Chondrocyte (in vitro differentiated cells): Measurements from ENCODE around the gene GNA15. TPM values are rescaled to one million over a fixed set of nuclear protein-coding genes. Genes with fewer than 3 reads are reported as not detected.

ENCODE experiments used
- DNase-seq: peaks from one replicate; pipeline ENCODE4 v3.0.0; 2021; ENCODE audit warnings: mixed read lengths, low spot score
- H3K27ac Mint-ChIP-seq: one replicate; pipeline ENCODE4 v1.8.0; 2021; ENCODE audit warnings: mild to moderate bottlenecking, moderate library complexity, mixed read lengths; ENCODE audit not compliant: unreplicated experiment
- H3K27me3 Mint-ChIP-seq: 2 replicates; pipeline ENCODE4 v1.8.0; 2021; ENCODE audit warnings: low read depth, mixed read lengths
- H3K36me3 Mint-ChIP-seq: 2 replicates; pipeline ENCODE4 v1.8.0; 2021; ENCODE audit warnings: low read depth, mixed read lengths
- H3K4me1 Mint-ChIP-seq: 2 replicates; pipeline ENCODE4 v1.8.0; 2021; ENCODE audit warnings: low read depth, mild to moderate bottlenecking, mixed read lengths
- H3K4me3 Mint-ChIP-seq: one replicate; pipeline ENCODE4 v1.8.0; 2021; ENCODE audit warnings: mild to moderate bottlenecking, moderate library complexity, mixed read lengths; ENCODE audit not compliant: unreplicated experiment
- H3K9me3 Mint-ChIP-seq: 2 replicates; pipeline ENCODE4 v1.8.0; 2021; ENCODE audit warnings: low read depth, mixed read lengths
- total RNA-seq: library from RNA; stranded (reverse); gene quantifications from 3 replicates; pipeline ENCODE4 v1.2.1, GENCODE V29; 2021
- TF ChIP-seq, protein P1 (sequence below): fragments of 200-600 bp; sonication (generic); IDR thresholded peaks from 2 replicates; pipeline ENCODE4 v1.5.0; 2021; ENCODE audit warnings: antibody characterized with exemption, mild to moderate bottlenecking, moderate library complexity

Gene GNA15
- total RNA-seq, 1 donor from 2014 or later = not detected

GRCh38 chr19:3210347-3211017, 74.6 kb downstream of the GNA15 start:
- no peaks in the 10 kb centered on the region for H3K9me3 Mint-ChIP-seq
- no peak overlapping the region for H3K4me3 Mint-ChIP-seq
- H3K36me3 Mint-ChIP-seq = peaks cover 2% of the 10 kb centered on the region
- TF ChIP-seq, protein P1, sequence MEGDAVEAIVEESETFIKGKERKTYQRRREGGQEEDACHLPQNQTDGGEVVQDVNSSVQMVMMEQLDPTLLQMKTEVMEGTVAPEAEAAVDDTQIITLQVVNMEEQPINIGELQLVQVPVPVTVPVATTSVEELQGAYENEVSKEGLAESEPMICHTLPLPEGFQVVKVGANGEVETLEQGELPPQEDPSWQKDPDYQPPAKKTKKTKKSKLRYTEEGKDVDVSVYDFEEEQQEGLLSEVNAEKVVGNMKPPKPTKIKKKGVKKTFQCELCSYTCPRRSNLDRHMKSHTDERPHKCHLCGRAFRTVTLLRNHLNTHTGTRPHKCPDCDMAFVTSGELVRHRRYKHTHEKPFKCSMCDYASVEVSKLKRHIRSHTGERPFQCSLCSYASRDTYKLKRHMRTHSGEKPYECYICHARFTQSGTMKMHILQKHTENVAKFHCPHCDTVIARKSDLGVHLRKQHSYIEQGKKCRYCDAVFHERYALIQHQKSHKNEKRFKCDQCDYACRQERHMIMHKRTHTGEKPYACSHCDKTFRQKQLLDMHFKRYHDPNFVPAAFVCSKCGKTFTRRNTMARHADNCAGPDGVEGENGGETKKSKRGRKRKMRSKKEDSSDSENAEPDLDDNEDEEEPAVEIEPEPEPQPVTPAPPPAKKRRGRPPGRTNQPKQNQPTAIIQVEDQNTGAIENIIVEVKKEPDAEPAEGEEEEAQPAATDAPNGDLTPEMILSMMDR = peak; percentile 79
- no peak overlapping the region for H3K27ac Mint-ChIP-seq
- no peaks in the 10 kb centered on the region for H3K4me1 Mint-ChIP-seq
- no peak for DNase-seq
- no peaks in the 10 kb centered on the region for H3K27me3 Mint-ChIP-seq

GRCh38 chr19:3211191-3211590, 75.4 kb downstream of the GNA15 start:
- TF ChIP-seq, protein P1 = no peak
- peaks cover 2% of the 10 kb centered on the region for H3K36me3 Mint-ChIP-seq
- H3K4me3 Mint-ChIP-seq = no peak overlapping the region
- H3K27me3 Mint-ChIP-seq = no peaks in the 10 kb centered on the region
- no peak overlapping the region for H3K27ac Mint-ChIP-seq
- H3K9me3 Mint-ChIP-seq = no peaks in the 10 kb centered on the region
- no peaks in the 10 kb centered on the region for H3K4me1 Mint-ChIP-seq
- no peak for DNase-seq

GRCh38 chr19:3213159-3213558, 77.3 kb downstream of the GNA15 start:
- H3K27me3 Mint-ChIP-seq = no peaks in the 10 kb centered on the region
- DNase-seq = no peak
- H3K27ac Mint-ChIP-seq = no peak overlapping the region
- TF ChIP-seq, protein P1 = no peak
- H3K9me3 Mint-ChIP-seq = no peaks in the 10 kb centered on the region
- no peak overlapping the region for H3K4me3 Mint-ChIP-seq
- no peaks in the 10 kb centered on the region for H3K4me1 Mint-ChIP-seq
- H3K36me3 Mint-ChIP-seq = no peaks in the 10 kb centered on the region

Other genes with a start within 250 kb of the GNA15 start
- 2.2 to 2.9 TPM (median 2.2 TPM) in 3 replicates for gene ZNF57, start 235.1 kb upstream of the GNA15 start, total RNA-seq
- 2.9 to 4.1 TPM (median 3.6 TPM) in 3 replicates for gene ZNF77, start 191.1 kb upstream of the GNA15 start, total RNA-seq
- gene TLE6, start 158.5 kb upstream of the GNA15 start, total RNA-seq = 0.36 to 1.1 TPM (median 0.55 TPM) in 3 replicates
- 12.3 to 14.1 TPM (median 13.7 TPM) in 3 replicates for gene TLE2, start 106.8 kb upstream of the GNA15 start, total RNA-seq
- gene TLE5, start 73.5 kb upstream of the GNA15 start, total RNA-seq = 223 to 306 TPM (median 303 TPM) in 3 replicates
- gene GNA11, start 41.7 kb upstream of the GNA15 start, total RNA-seq = 62.1 to 68.9 TPM (median 68.1 TPM) in 3 replicates
- not detected in 3 replicates for gene S1PR4, start 42.7 kb downstream of the GNA15 start, total RNA-seq
- 80.7 to 97.1 TPM (median 82.5 TPM) in 3 replicates for gene NCLN, start 49.9 kb downstream of the GNA15 start, total RNA-seq
- 0.22 to 0.31 TPM in 2 of 3 replicates, not detected in the other for gene CELF5, start 88.6 kb downstream of the GNA15 start, total RNA-seq
- 81.5 to 85.5 TPM (median 83.4 TPM) in 3 replicates for gene NFIC, start 230.6 kb downstream of the GNA15 start, total RNA-seq